HFF-Myc (cell line): ENCODE results near the gene GAS6.

Source experiments
- DNase-seq: peaks from one replicate; pipeline ENCODE4 v3.0.0-alpha.2; 2011; ENCODE audit warnings: low read depth; ENCODE audit errors: extremely low read depth
- H3K4me3 ChIP-seq: replicated peaks from 2 replicates; pipeline ENCODE4 v1.5.1; 2011; ENCODE audit warnings: low read depth, mild to moderate bottlenecking, control low read depth, low read length
- CTCF ChIP-seq: IDR thresholded peaks from 2 replicates; pipeline ENCODE4 v1.5.1; 2012; ENCODE audit warnings: mild to moderate bottlenecking, low read depth, low read length, control low read depth; ENCODE audit errors: missing control alignments

GAS6 gene

GRCh38 chr13:113855012-113855921 lies 8.6 kb downstream of the GAS6 start:
- no peak overlapping the region for H3K4me3 ChIP-seq
- no peak for TF ChIP-seq CTCF
- no peak for DNase-seq

GRCh38 chr13:113854238-113855011 lies 9.5 kb downstream of the GAS6 start:
- no peak overlapping the region for H3K4me3 ChIP-seq
- no peak for TF ChIP-seq CTCF
- no peak for DNase-seq

- DNase-seq, result no peak
- TF ChIP-seq CTCF, result no peak
- H3K4me3 ChIP-seq, result no peak overlapping the region
Observed at GRCh38 chr13:113853518-113854237, 10.2 kb downstream of the GAS6 start.

GRCh38 chr13:113852536-113853517 lies 11.0 kb downstream of the GAS6 start:
- TF ChIP-seq CTCF, result no peak
- no peak overlapping the region for H3K4me3 ChIP-seq
- no peak for DNase-seq

- DNase-seq, result no peak
- no peak overlapping the region for H3K4me3 ChIP-seq
- no peak for TF ChIP-seq CTCF
Observed at GRCh38 chr13:113851826-113852535, 11.9 kb downstream of the GAS6 start.

GRCh38 chr13:113851480-113851803 lies 12.4 kb downstream of the GAS6 start:
- no peak for DNase-seq
- TF ChIP-seq CTCF, result no peak
- no peak overlapping the region for H3K4me3 ChIP-seq
